GM12801 (cell line): ENCODE results near the gene ATP6V0D1.

ENCODE experiments used
- CTCF ChIP-seq: IDR thresholded peaks from one replicate; pipeline ENCODE4 v1.5.1; 2011; ENCODE audit warnings: control low read depth; ENCODE audit not compliant: insufficient read length; ENCODE audit errors: extremely low read depth

Gene ATP6V0D1

GRCh38 chr16:67400901-67401300, 80.1 kb downstream of the ATP6V0D1 start:
- TF ChIP-seq CTCF = no peak

- TF ChIP-seq CTCF = no peak
These were observed 80.9 kb downstream of the ATP6V0D1 start for GRCh38 chr16:67399749-67400704.

- no peak for TF ChIP-seq CTCF
These were observed 81.7 kb downstream of the ATP6V0D1 start for GRCh38 chr16:67399218-67399733.

- TF ChIP-seq CTCF = no peak
These were observed 82.3 kb downstream of the ATP6V0D1 start for GRCh38 chr16:67398546-67399217.

- TF ChIP-seq CTCF = no peak
These were observed 83.0 kb downstream of the ATP6V0D1 start for GRCh38 chr16:67397812-67398545.

- TF ChIP-seq CTCF = no peak
These were observed 83.7 kb downstream of the ATP6V0D1 start for GRCh38 chr16:67397036-67397801.
